GM12878 (cell line): ENCODE measurements around the gene ZDHHC7. TPM values are rescaled to one million over a fixed set of nuclear protein-coding genes. Genes with fewer than 3 reads are reported as not detected.

Experiments used
- ATAC-seq: fragments of 200-7000 bp; cut with Tn5 transposase; 3 replicates; pipeline ENCODE4 v1.9.1; 2020; ENCODE audit warnings: mild to moderate bottlenecking, moderate library complexity
- BruUV-seq: library from RNA; stranded (reverse); fragments of 400-500 nt; replicated peaks from 2 replicates; lab custom pipeline; 2021; lab: Mats Ljungman, UMichigan
- CTCF ChIA-PET: fragments of 300-600 bp; sonication (Branson Sonifier 250); formaldehyde crosslinking; extraction: SDS; loops from one replicate; lab custom pipeline; 2021; ENCODE audit warnings: inconsistent platforms; lab: Yijun Ruan, JAX
- POLR2A ChIA-PET: fragments of 350-600 bp; formaldehyde crosslinking; extraction: SDS; loops from one replicate; lab custom pipeline; 2021; ENCODE audit warnings: inconsistent platforms; lab: Charles Lee
- RAD21 ChIA-PET: fragments of 300-600 bp; sonication (Branson Sonifier 250); formaldehyde crosslinking; loops from one replicate; lab custom pipeline; 2023; ENCODE audit warnings: antibody characterized with exemption; ENCODE audit not compliant: unreplicated experiment; lab: Charles Lee
- SMC1A ChIA-PET: fragments of 300-600 bp; sonication (Branson Sonifier 250); formaldehyde crosslinking; loops from one replicate; lab custom pipeline; 2023; ENCODE audit not compliant: unreplicated experiment, uncharacterized antibody; lab: Charles Lee
- DNase-seq: peaks from one replicate; pipeline ENCODE4 v3.0.0-alpha.2; 2011; ENCODE audit warnings: low read depth, low spot score
- FAIRE-seq: peaks from 3 replicates; lab custom pipeline; 2011; peaks lifted over from hg19 to GRCh38; lab: Jason Lieb, UNC
- H2AFZ ChIP-seq: 2 replicates; pipeline ENCODE4 v1.6.0; 2011; ENCODE audit warnings: low read depth, low read length, control low read depth; ENCODE audit not compliant: control insufficient read depth
- H3K27ac ChIP-seq: 2 replicates; pipeline ENCODE4 v1.5.1; 2011; ENCODE audit warnings: control low read depth; ENCODE audit not compliant: control insufficient read depth, insufficient read depth
- H3K27me3 ChIP-seq, 2 experiments: replicated peaks in 1 of 2; 2 replicates each; pipeline versions ENCODE4 v1.6.0 to v1.6.1; 2011; ENCODE audit warnings: low read length in 1 of 2; ENCODE audit not compliant: control insufficient read depth in 2 of 2, insufficient read depth in 2 of 2
- H3K36me3 ChIP-seq, 2 experiments: 2 replicates each; pipeline ENCODE4 v1.5.1; 2011; ENCODE audit warnings: low read length in 1 of 2; ENCODE audit not compliant: control insufficient read depth in 2 of 2, insufficient read depth in 2 of 2
- H3K4me1 ChIP-seq: 2 replicates; pipeline ENCODE4 v1.6.1; 2011; ENCODE audit warnings: mild to moderate bottlenecking, low read length, moderate library complexity, mixed read lengths; ENCODE audit not compliant: control insufficient read depth, insufficient read depth
- H3K4me2 ChIP-seq: 2 replicates; pipeline ENCODE4 v1.6.0; 2011; ENCODE audit warnings: control low read depth; ENCODE audit not compliant: control insufficient read depth, insufficient read depth
- H3K4me3 ChIP-seq: fragments of 200-600 bp; sonication (generic); 2 replicates; pipeline ENCODE4 v1.5.1; 2016
- H3K79me2 ChIP-seq: 2 replicates; pipeline ENCODE4 v1.6.0; 2011; ENCODE audit warnings: low read length; ENCODE audit not compliant: control insufficient read depth, insufficient read depth
- H3K9ac ChIP-seq: 2 replicates; pipeline ENCODE4 v1.8.0; 2011; ENCODE audit warnings: low read length, control low read depth, mixed read lengths; ENCODE audit not compliant: control insufficient read depth, insufficient read depth
- H3K9me3 ChIP-seq: replicated peaks from 3 replicates; pipeline ENCODE4 v1.5.1; 2011; ENCODE audit warnings: mild to moderate bottlenecking, low read length; ENCODE audit not compliant: control insufficient read depth, insufficient read depth
- H4K20me1 ChIP-seq: 2 replicates; pipeline ENCODE4 v1.6.0; 2011; ENCODE audit not compliant: control insufficient read depth, insufficient read depth
- WRNIP1 ChIP-seq: IDR thresholded peaks from 2 replicates; pipeline ENCODE4 v1.6.1; 2011; ENCODE audit warnings: low read depth, low read length, improper control_type of control experiment, borderline replicate concordance
- ZBED1 ChIP-seq: IDR thresholded peaks from 2 replicates; pipeline ENCODE4 v1.6.1; 2016; ENCODE audit warnings: borderline replicate concordance
- ZNF384 ChIP-seq: IDR thresholded peaks from 2 replicates; pipeline ENCODE4 v1.6.1; 2012; ENCODE audit warnings: low read depth, mild to moderate bottlenecking, low read length, improper control_type of control experiment, borderline replicate concordance
- WGBS: methylation state at CpG from one replicate; pipeline ENCODE4 v1.1.6; 2016; ENCODE audit warnings: low lambda C conversion rate; ENCODE audit not compliant: insufficient replicate concordance, insufficient coverage; ENCODE audit errors: missing lambda C conversion rate; 5-methylcytosine and 5-hydroxymethylcytosine counted together
- in situ Hi-C: fragments of 300-500 bp; cut with MboI; formaldehyde crosslinking; loops from 9 replicates; pipeline ENCODE4 v1.14.3; 2018; ENCODE audit warnings: mixed read lengths
- intact Hi-C: fragments of 100-400 bp; cut with micrococcal nuclease; formaldehyde crosslinking; loops from one replicate; pipeline ENCODE4 v1.14.2; 2022; ENCODE audit not compliant: unreplicated experiment
- polyA plus RNA-seq, 11 experiments: library from polyadenylated mRNA; depleted of rRNA in 4 of 11; unstranded in 6 of 11; stranded (reverse) in 5 of 11; fragments of >200 nt; fragmentation: Nextera tagmentation in 4 of 11; fragmentation: Illumina TruSeq in 1 of 11; extraction: Ambion mirVana in 4 of 11; extraction: Trizol in 1 of 11; gene quantifications; 1 replicate in 1 of 11; 2 replicates in 10 of 11; pipeline versions ENCODE4 v1.2.1 to v1.2.3, GENCODE V29; 2011 to 2016; ENCODE audit warnings: inconsistent platforms in 2 of 11, missing spikeins in 2 of 11, low read depth in 1 of 11
- total RNA-seq, 4 experiments: library from RNA; depleted of rRNA in 3 of 4; stranded (reverse); fragments of >200 nt in 3 of 4; fragmentation: Illumina TruSeq in 1 of 4; extraction: Trizol in 1 of 4; gene quantifications; 2 replicates each; pipeline versions ENCODE4 v1.2.1 to v1.2.3, GENCODE V29; 2013 to 2021
- TF ChIP-seq, protein P1 (sequence below): fragments of 450-650 bp; formaldehyde crosslinking; IDR thresholded peaks from 2 replicates; pipeline ENCODE4 v1.4.0; 2020; ENCODE audit warnings: mild to moderate bottlenecking, moderate library complexity
- TF ChIP-seq, protein P2 (sequence below): IDR thresholded peaks from 2 replicates; pipeline ENCODE4 v1.6.1; 2011; ENCODE audit warnings: mild to moderate bottlenecking, low read depth, low read length, moderate library complexity; ENCODE audit not compliant: insufficient replicate concordance

The ZDHHC7 gene
- total and polyA plus RNA-seq, 10 of the 15 experiments (the other 5 are each of a cell fraction or from before 2014, with no cell fraction given), result 0.87 to 26.0 (median 20.0) TPM

DNA sequence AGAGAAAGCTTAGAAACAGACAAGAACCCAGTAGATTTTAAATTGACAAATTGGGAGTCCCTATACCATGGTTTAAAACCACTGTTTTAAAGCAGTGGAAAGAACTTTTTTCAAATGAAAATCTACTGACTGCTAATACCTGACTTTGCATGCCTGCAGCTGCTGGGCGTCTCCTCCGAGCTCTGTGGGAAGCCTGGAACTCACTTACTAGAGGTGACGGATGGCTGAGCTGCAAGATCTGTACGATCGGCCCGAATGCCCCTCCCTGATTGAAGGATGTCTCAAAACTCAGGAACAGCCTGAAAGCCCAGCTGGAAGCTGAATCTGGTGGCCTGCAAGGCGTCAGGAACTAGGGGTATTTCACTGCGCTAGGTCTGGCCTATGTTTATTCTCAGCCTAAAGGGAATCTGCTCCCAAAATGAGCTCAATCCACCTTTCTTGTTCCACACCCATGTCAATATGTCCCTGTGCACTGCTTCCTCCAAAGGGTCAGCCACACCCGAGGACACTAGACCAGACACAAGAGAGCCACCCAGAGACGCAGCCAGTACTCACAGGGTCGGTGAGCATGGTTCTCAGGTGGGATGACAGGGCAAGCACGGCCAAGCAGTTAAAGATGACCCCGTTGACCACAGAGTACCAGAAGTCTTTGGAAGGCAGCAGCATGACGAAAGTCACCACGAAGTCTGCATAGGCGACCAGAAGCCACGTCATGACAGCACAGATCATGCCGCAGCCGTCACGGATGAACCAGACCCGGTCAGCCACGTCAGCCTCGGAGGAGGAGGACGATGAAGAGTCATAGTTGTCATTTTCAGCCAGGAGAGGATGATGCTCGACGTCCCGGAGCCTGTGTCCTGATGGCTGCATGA is 21.4 kb downstream of the ZDHHC7 start:
- intact Hi-C loops (no loop called here), in situ Hi-C loops (no loop called here)
- Histone ChIP-seq H3K79me2 (no peaks in the 10 kb centered on the region; the same call in 1 of the 2 replicates), H3K27me3 (no peaks in the 10 kb centered on the region), H3K4me3 (no peak overlapping the region), H3K4me1 (no peaks in the 10 kb centered on the region), H3K27ac (no peak overlapping the region), H2AFZ (no peak overlapping the region), H3K4me2 (no peak overlapping the region), H3K9ac (no peak overlapping the region)
- DNase-seq (no peak), FAIRE-seq (no peak)
- ChIA-PET SMC1A (no interaction called here), POLR2A (no interaction called here), CTCF (interaction anchor here (3.6 kb wide), 1 partner anchor 18 kb away, joined by 14 read pairs; no protein-coding TSS in a partner anchor)
- no TSS peak for BruUV-seq
- TF ChIP-seq WRNIP1 (no peak), ZBED1 (no peak), ZNF384 (no peak)
- TF ChIP-seq, protein P1, sequence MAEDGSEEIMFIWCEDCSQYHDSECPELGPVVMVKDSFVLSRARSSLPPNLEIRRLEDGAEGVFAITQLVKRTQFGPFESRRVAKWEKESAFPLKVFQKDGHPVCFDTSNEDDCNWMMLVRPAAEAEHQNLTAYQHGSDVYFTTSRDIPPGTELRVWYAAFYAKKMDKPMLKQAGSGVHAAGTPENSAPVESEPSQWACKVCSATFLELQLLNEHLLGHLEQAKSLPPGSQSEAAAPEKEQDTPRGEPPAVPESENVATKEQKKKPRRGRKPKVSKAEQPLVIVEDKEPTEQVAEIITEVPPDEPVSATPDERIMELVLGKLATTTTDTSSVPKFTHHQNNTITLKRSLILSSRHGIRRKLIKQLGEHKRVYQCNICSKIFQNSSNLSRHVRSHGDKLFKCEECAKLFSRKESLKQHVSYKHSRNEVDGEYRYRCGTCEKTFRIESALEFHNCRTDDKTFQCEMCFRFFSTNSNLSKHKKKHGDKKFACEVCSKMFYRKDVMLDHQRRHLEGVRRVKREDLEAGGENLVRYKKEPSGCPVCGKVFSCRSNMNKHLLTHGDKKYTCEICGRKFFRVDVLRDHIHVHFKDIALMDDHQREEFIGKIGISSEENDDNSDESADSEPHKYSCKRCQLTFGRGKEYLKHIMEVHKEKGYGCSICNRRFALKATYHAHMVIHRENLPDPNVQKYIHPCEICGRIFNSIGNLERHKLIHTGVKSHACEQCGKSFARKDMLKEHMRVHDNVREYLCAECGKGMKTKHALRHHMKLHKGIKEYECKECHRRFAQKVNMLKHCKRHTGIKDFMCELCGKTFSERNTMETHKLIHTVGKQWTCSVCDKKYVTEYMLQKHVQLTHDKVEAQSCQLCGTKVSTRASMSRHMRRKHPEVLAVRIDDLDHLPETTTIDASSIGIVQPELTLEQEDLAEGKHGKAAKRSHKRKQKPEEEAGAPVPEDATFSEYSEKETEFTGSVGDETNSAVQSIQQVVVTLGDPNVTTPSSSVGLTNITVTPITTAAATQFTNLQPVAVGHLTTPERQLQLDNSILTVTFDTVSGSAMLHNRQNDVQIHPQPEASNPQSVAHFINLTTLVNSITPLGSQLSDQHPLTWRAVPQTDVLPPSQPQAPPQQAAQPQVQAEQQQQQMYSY (CRISPR knock-in tag), result no peak
- TF ChIP-seq, protein P2, sequence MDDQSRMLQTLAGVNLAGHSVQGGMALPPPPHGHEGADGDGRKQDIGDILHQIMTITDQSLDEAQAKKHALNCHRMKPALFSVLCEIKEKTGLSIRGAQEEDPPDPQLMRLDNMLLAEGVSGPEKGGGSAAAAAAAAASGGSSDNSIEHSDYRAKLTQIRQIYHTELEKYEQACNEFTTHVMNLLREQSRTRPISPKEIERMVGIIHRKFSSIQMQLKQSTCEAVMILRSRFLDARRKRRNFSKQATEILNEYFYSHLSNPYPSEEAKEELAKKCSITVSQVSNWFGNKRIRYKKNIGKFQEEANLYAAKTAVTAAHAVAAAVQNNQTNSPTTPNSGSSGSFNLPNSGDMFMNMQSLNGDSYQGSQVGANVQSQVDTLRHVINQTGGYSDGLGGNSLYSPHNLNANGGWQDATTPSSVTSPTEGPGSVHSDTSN, result no peak
- TF ChIP-seq, all 136 proteins: peak for 0
- peaks cover 34% of the 10 kb centered on the region in 2 experiments for H3K36me3 ChIP-seq
- no peaks in the 10 kb centered on the region for H3K9me3 ChIP-seq
- WGBS, result 76% methylated on average over 27 of the region's 27 CpGs
- ATAC-seq, result no peak
- RAD21 ChIA-PET, result interaction anchor here (0.7 kb wide), 1 partner anchor 18 kb away, joined by 3 read pairs; no protein-coding TSS in a partner anchor
- H4K20me1 ChIP-seq, result no peaks in the 10 kb centered on the region
